ENCODE data around the gene PAK6.

PAK6 gene

DNA sequence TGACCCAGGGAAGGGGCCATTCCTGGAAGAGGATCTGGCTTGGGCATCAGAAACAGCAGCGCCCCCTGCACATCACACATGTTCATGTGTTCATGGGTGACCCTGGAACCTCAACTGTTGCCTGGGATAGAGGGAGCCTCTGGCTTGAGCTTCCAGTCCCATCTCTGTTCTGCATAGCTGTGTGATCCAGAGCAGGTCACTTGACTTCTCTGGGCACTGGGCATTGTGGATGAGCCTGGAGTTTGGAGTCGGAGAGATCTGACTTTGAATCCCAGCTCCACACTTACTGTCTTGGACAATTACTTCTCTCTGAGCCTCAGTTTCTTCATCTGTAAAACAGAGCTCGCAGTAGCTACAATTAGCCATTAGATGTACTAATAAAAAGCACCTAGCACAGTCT, 15.6 kb downstream of the PAK6 start:
- TF ChIP-seq POLR2A (IDR thresholded peaks at IDR 0.05; ENCODE audit: low read depth, low read length) = no peak
- FAIRE-seq (no peak), DNase-seq (ENCODE audit: insufficient read length, low spot score) (no peak)

DNA sequence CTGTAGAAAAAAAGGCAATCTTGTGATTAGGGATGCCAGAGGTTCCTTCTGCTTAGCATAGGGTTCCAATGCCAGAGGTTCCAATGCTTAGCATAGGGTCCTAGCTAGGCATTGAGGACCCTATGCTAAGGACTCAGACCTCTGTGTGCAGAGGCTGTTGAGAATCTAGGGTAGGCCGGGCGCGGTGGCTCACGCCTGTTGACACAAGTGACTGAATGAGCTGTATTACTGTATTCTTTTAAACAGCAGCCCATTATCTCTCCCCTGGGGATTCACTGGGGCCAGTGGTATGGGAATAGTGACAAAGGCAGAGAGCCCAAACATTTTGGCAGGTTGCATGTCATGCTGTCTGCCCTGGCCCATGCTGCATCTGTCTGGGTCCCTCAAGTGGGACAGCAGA, 16.2 kb downstream of the PAK6 start:
- FAIRE-seq (no peak), DNase-seq (ENCODE audit: insufficient read length, low spot score) (no peak)
- no peak for TF ChIP-seq POLR2A (IDR thresholded peaks at IDR 0.05; ENCODE audit: low read depth, low read length)

DNA sequence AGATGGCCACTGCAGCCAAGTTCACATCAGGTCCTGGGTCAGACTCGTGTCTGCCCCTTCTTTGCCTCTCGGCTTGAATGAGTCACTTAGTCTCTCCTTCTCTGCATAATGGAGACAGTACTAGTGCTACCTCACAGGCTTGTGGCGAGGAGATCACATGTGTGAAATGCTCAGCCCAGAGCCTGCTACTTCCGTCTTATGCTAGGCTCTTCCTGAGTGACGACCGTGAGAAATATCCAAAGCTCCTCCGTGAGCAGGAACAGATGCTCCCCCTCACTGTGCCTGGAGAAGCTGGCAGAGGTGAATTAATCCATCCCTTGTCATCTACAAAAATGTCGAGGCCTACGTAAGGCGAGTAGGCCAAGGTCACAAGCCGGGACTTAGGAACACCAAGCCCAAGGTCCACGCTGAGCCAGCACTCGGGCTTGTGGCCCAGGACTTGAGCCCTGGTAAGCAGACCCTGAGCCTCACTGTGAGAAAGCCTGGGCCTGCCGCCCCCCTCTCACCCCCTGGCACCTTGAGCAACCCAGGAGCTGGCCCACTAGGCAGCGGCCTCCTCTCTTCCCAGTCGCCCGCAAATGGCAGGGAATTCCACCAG, 17.9 kb downstream of the PAK6 start:
- DNase-seq (ENCODE audit: insufficient read length, low spot score) (no peak), FAIRE-seq (no peak)

DNA sequence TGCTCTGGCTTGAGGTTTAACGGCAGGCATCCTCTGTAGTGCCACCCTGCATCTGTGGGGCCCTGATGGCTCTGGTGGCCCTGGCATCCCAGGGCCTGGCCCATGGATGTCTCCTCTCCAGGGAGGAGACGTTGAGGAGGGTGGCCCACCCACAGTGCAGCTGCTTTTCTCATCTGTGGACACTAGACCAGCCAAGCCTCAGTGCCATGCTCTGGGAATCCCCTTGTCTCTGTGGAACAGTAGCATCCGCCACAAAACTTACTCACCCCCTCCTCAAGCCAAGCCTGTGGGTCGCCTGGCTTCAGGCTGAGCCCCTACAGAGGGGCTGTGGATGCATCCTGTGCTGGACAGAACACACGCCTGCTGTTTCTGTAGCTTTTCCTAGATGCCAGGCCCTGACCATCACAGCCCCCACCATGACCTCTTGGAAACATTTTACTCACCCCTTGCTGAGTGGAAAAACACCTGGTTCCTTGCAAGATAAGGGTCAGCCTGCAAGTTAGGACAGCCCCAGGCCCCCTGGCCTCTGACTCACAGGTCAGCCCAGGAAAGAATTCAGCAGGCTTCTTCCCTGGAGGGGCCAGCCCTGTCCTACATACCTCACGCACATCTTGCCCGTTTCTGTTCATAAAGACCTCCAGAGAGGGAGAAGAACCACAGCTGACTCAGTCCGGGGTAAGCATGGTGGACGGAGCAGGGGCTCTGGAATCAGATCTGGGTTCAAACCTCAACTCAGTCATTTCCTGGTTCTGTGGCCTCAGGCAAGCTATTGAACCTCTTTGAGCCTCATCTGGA, 19.0 kb downstream of the PAK6 start:
- FAIRE-seq (no peak), DNase-seq (ENCODE audit: insufficient read length, low spot score) (no peak)
- no peak for TF ChIP-seq POLR2A (IDR thresholded peaks at IDR 0.05; ENCODE audit: low read depth, low read length)

More for the DNA sequence above, 17.9 kb downstream of the PAK6 start:
- no peak for TF ChIP-seq POLR2A (IDR thresholded peaks at IDR 0.05; ENCODE audit: low read depth, low read length)

DNA sequence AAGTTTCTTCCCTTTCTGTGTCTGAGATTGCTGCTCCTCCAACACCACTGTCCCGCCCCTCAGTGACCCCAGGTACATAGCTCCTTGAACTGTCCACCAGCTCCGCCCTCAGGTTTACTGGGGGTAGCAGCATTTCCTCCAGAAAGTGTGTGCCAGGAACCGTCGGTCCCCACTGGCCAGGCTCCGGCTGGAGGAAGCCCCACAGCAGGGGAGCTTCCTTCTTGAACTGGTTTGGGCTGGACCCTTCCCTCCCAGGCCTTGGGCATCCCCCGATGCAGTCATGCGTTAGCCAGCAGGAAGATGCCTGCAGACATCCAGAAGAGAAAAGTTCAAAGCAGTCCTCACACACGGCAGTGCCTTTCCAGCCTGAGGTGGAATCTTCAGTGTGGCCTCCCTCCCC, 19.7 kb downstream of the PAK6 start:
- peak; percentile 61 for DNase-seq (ENCODE audit: insufficient read length, low spot score)

DNA sequence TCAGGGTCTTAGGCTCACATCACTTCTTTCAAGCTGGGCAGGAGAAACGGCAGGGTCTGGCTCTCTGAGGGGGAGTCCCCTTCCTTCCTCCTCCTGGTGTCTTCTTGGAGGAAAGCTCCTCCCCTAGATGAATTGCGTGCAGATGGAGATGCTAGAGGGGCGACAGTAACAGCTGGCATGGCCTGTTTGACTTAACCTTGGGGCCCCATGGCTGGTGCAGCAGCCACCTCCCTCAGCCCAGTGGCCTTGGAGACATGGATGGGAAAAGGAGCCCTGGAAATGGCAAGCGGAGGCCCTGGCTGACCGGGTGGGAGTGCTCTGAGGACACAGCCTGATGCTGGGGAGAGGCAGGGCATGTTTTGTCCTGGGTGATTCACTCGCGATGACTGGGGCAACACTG, 20.2 kb downstream of the PAK6 start:
- FAIRE-seq = no peak
- no peak for DNase-seq (ENCODE audit: insufficient read length, low spot score)
- no peak for TF ChIP-seq POLR2A (IDR thresholded peaks at IDR 0.05; ENCODE audit: low read depth, low read length)

More for the DNA sequence above, 19.7 kb downstream of the PAK6 start:
- no peak for TF ChIP-seq POLR2A (IDR thresholded peaks at IDR 0.05; ENCODE audit: low read depth, low read length)
- no peak for FAIRE-seq

DNA sequence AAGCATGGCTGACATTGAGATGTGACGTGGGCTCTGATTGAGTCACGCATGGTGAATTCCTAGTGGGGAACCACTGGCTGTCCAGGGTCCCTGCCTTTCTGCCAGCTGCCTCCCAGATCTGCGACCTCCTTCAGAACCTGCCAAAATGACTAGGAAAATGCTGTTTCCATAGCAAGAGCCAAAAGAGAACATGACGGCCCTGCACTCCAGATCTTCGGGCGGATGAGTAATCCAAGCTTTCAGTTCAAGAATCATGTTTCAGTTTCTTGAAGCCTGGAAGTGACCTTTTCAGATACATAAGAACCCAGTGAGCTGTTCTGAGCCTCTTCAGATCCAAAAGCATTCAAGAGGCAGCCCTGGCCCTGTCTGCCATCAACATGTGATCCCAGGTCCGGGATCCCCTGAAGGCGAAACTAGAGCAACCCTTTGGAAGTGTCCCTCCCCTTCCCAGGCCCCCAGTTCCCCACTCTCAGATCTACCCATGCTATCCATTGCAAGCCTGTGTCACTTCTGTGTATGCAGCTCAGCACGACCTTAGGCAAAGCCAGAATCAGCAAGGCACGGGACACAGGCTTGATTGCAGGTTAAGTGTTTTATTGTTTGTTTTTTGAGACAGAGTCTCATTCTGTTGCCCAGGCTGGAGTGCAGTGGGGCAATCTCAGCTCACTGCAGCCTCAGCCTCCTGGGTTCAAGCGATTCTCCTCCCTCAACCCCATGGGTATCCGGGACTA, 24.3 kb downstream of the PAK6 start:
- no peak for TF ChIP-seq POLR2A (IDR thresholded peaks at IDR 0.05; ENCODE audit: low read depth, low read length)
- DNase-seq (ENCODE audit: insufficient read length, low spot score) = no peak

DNA sequence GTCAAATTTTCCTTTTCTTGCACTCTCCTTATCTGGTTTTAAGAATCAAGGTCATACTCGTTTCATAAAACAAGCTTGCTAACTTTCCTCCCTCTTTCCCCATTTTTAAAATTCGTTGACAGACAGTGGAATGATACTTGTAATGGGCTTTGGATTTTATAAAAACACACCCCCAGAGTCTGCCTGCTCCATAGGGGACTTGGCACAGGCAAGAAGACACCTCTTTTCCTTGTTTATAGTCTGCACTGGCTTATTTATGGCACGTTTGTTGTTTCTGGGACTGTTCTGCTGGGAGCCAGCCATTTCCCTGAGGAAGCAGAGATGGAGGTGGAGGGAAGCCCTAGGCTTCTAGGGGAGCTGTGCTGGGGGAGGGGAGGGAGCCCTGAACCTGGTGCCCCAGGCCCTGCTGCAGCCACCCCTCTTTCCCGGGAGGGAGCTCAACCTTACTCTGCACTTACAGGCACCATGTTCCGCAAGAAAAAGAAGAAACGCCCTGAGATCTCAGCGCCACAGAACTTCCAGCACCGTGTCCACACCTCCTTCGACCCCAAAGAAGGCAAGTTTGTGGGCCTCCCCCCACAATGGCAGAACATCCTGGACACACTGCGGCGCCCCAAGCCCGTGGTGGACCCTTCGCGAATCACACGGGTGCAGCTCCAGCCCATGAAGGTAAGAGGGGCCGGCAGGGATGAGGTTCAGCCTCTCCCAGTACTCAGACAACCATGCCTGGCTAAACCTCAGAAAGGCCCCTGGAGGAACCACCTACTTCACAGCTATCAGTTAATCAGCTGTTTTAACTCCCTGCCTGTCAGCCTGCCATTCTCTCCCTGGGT, 25.7 kb downstream of the PAK6 start:
- no peak for DNase-seq (ENCODE audit: insufficient read length, low spot score)

More for the DNA sequence above, 24.3 kb downstream of the PAK6 start:
- FAIRE-seq = no peak

DNA sequence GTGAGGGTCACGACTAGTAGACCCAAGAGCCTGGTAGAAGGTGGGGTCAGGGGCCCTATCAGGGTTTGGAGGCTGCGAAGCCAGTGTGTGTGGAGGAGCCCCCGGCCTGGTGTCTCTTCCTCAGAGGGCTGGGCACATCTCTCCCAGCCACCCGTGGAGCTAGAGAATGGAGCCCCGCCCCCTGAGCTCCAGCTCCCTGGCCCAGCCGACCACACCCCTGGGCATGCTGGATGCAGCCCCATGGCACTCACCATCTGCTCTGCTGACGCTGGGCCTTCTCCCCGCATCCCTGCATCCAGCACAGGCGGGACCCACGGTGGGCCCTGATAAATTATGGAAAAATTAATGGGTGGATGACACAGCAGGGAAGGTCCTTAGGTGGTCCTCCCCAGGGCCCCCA, 26.5 kb downstream of the PAK6 start:
- TF ChIP-seq POLR2A (IDR thresholded peaks at IDR 0.05; ENCODE audit: low read depth, low read length) = no peak
- FAIRE-seq (no peak), DNase-seq (ENCODE audit: insufficient read length, low spot score) (no peak)

More for the DNA sequence above, 25.7 kb downstream of the PAK6 start:
- no peak for FAIRE-seq
- no peak for TF ChIP-seq POLR2A (IDR thresholded peaks at IDR 0.05; ENCODE audit: low read depth, low read length)

DNA sequence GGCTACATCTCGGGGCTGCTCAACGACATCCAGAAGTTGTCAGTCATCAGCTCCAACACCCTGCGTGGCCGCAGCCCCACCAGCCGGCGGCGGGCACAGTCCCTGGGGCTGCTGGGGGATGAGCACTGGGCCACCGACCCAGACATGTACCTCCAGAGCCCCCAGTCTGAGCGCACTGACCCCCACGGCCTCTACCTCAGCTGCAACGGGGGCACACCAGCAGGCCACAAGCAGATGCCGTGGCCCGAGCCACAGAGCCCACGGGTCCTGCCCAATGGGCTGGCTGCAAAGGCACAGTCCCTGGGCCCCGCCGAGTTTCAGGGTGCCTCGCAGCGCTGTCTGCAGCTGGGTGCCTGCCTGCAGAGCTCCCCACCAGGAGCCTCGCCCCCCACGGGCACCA, 27.0 kb downstream of the PAK6 start:
- no peak for TF ChIP-seq POLR2A (IDR thresholded peaks at IDR 0.05; ENCODE audit: low read depth, low read length)
- no peak for DNase-seq (ENCODE audit: insufficient read length, low spot score)
- no peak for FAIRE-seq

DNA sequence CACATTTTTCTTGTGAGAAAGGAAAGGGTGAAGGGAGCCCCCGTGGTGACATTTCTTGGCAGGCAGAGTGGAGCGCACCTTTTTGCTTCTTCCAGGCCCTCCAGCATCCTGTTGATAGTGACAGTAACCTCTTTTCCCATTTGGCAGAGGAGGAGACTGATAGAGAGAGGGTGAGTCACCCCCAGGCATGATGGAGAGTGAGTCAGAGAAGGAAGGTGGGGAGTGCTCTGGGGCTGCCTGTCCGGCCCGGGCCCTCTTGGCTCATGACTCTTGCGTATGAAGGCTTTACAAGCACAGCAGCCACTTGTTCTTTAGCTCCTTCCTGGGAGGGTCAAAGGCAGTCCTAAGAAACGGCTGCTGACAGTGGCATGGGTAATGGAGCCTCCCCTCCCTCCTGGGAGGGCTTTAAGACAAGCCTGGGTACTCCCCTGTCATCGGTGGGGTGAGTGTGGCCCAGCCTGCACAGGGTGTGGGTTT, 28.0 kb downstream of the PAK6 start:
- FAIRE-seq (peak; percentile 94), DNase-seq (ENCODE audit: insufficient read length, low spot score) (peak; percentile 96)
- TF ChIP-seq POLR2A (IDR thresholded peaks at IDR 0.05; ENCODE audit: low read depth, low read length) = no peak

DNA sequence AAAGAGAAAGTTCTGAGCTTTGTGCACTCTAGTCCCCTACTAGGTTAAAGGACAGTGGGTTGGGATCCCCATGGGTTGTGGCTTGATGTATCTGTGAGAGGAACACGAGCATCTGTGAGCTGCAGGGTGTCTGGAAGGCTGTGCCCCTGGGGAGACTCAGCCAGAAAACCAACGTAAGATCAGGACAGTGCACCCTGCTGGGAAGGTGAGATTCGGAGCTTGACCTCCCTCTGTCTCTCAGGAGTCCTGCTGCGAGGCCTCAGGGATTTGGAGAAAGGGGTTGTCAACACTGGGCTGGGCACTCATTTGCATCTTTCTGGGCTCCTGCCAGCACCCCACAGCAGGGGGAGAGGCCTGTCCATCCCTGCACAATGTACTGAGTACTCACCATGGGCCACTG, 28.8 kb downstream of the PAK6 start:
- FAIRE-seq = peak; percentile 6
- no peak for DNase-seq (ENCODE audit: insufficient read length, low spot score)
- TF ChIP-seq POLR2A (IDR thresholded peaks at IDR 0.05; ENCODE audit: low read depth, low read length) = no peak

DNA sequence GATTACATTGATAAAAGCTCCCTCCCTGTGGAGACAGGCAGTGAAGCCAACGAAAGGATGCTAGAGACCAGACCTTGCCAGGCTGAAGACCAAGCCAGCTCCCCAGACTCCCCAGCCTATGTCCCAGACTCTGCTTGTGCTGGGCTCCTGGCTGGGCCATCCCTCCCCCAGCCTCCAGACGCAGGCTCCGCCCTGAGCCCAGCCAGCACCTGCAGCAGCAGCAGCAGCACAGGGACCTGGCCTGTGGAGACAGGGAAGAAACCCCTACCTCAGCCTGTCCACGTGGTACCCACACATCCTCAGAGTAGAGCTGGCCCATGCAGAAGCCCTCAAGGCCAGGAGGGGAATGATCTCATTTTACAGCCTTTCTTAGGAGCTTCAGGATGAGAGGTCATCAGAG, 30.7 kb downstream of the PAK6 start:
- no peak for DNase-seq (ENCODE audit: insufficient read length, low spot score)
- FAIRE-seq = no peak
- TF ChIP-seq POLR2A (IDR thresholded peaks at IDR 0.05; ENCODE audit: low read depth, low read length) = no peak
